ENCODE measurements around the gene KCNT2.
"Not testable (repeated sequence)": the region's sequence is repeated elsewhere in the genome, so short reads cannot be mapped to it uniquely, and the experiment has no call there.

The KCNT2 gene

DNA sequence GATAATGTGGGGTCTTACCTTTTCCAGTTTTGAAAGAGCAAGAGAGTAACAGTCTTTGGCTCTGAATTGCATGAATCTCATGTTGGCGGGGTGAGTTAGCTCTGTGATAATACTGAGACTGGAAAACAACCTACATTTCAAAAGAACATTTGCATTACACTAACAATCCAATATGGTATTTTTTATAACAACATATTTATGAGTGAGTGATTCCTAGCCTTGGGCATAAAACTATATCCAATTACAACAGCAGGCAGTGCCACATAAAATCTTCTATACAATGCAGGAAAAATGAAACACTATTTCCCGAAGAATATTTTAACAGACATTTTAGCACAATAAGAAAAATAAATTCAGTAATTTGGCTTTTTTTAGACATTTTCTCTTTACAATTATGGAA lies 303.0 kb downstream of the KCNT2 start:
- DNase-seq, result no peak

GRCh38 chr1:196302981-196303380 lies 305.3 kb downstream of the KCNT2 start:
- DNase-seq, result no peak

DNA sequence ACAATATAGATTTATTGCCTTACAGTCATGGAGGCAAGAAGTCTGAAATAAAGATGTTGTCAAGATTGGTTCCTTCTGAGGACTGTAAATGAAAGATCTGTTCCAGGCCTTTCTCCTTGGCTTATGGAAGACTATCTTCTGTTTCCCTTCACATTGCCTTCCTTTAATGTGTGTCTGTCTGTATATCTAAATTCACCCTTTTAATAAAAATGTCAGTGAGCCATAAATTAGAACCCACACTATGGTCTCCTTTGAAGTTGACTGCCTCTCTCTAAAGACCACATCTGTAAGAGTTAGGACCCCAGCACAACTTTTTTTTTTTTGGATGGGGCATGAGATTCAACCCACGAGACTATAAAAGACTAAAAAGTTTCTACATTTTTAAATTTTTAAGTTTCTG lies 305.8 kb downstream of the KCNT2 start:
- DNase-seq, result no peak

- DNase-seq, result no peak
Observed at GRCh38 chr1:196295766-196296165, 312.5 kb downstream of the KCNT2 start.

DNA sequence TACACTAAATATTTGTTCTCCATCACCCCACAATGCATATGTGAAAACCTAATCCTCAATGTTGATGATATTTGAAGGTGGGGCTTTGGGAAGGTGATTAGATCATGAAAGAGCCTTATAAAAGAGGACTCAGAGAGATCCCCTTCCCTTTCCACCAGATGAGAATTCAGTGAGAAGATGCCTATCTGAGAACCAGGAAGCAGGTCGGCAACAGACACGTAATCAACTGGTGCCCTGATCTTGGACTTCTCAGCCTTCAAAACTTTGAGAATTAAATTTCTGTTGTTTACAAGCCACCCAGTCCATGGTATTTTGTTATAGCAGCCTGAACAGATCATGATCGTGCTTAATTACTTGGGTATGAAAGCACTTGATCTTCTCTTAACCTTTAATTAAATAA lies 329.4 kb downstream of the KCNT2 start:
- DNase-seq, result no peak

DNA sequence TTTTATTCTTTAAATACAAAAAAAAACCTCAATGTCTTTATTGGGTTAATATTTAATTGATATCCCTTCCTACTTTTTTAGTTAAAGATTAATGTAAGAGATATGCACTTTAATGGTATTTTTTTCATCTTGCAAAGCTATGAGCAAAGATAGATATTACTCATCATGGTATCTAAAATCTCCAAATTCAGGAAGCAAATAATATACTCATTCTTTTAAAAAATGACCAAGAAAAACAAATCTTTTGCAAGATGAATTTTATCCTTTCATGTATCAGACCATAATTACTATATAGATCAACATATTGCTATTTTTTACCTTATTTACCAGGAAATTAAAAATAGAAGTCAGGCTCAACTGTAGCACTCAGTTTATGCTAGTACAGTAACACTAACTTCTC lies 330.4 kb downstream of the KCNT2 start:
- DNase-seq, result no peak

GRCh38 chr1:196271212-196271947 lies 336.9 kb downstream of the KCNT2 start:
- DNase-seq, result no peak

GRCh38 chr1:196263086-196263485 lies 345.2 kb downstream of the KCNT2 start:
- DNase-seq, result not testable (repeated sequence)

DNA sequence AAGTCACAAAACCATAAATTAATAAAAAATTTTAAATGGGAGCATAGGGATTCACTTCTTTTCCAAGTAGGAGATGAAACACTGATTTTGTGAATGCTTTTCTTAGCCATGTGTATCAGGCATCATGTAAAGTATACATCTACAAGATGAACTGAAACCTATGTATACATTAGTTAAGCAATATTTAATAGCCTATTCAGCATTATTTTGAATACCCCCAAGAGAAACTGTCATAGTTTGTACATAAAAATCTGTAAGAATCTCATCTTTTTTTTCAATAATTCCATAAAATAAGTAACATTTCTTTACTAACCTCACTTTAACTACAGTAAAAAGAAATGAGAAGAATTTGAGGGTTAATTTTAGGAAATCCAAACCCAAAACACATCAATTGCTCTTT lies 348.0 kb downstream of the KCNT2 start:
- no peak for DNase-seq

GRCh38 chr1:196259316-196259715 lies 348.9 kb downstream of the KCNT2 start:
- DNase-seq, result no peak

DNA sequence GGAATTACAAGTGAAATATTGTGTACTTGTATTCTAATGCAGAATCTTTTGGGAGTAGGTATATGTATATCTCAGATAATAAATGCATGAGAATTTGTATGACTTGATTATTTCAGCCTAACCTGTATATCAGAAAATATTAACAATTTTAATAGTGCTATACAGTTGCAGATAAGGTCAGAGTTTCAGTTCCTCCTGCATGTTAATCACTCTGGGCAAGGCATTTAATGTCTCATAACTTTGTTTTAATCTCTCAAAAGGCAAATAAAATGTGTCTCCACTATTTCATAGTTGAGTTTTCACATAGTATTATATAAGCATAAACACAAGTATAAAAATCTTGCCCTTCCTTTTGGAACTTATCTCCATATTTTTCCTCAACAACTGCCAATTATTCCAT lies 352.5 kb downstream of the KCNT2 start:
- no peak for DNase-seq

GRCh38 chr1:196229546-196229945 lies 378.7 kb downstream of the KCNT2 start:
- DNase-seq, result no peak

- no peak for DNase-seq
Observed at GRCh38 chr1:196214866-196215265, 393.4 kb downstream of the KCNT2 start.

DNA sequence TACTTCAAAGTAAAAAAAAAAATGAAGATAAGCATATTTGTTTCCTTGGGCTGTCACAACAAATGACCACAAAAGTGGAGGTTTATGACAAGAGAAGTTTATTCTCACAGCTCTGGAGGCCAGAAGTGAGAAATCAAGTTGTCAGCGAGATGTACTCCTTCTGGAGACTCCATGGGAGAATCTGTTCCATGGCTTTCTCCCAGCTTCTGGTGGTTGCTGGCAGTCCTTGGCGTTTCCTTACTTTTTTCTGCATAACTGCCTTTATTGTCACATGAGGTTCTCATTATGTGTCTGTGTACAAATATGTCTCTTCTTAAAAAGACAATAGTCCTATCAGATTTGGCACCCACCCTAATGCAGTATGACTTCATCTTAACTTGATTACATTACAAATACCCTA lies 398.3 kb downstream of the KCNT2 start:
- DNase-seq, result no peak

DNA sequence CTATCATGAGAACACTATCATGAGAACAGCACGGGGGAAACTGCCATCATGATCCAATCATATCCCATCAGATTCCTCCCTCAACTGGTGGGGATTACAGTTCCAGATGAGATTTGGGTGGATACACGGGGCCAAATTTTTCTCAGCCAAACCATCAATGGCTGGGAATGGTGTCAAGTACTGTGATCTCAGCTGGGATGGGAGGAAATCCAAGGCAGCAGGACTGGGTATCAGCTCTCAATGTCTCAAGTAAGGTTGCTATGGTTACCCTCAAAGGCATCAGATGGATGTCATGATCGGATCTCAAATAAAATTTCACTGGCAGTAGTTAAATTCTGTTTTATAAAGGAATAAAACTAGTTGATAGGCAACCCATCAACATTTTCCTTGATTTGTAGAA lies 399.0 kb downstream of the KCNT2 start:
- DNase-seq, result no peak

GRCh38 chr1:196207612-196208217 lies 400.5 kb downstream of the KCNT2 start:
- DNase-seq, result no peak

DNA sequence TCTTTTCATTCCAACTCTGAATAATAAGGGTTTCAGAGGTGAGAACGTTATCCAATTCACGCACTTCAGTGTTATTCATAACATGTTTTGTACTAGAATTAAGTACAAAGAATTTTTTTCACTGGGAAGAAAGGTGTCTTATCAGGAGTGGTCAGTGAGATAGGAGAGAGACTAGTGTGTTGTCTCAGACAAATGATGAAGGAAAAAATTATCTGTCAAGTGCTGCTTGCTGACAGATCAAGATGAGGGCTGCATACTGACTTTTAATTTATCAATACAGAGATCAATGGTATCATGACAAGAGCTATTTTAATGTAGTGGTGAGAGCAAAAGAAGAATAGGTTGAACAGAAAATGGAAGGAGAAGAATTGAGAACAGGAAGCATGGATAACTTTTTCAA lies 402.4 kb downstream of the KCNT2 start:
- DNase-seq, result no peak

DNA sequence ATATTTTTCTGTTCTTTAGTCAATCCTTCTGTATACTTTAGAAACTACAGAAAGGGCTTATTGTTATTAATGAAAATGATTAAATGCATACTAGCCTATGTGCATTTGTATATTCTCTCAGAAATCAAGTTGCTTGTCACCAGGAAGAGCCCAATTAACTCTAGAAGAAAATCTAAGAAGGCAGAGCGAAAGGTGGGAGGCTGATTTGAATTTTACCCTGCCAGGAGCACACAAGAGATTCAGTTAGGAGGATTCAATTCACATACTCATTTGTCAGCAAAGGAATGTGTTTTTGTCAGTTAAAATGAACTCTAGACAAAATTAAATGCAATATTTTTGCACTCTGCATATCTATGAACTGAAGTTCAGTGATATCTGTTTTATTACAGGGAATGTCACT lies 411.8 kb downstream of the KCNT2 start:
- DNase-seq, result no peak

GRCh38 chr1:196193896-196194559 lies 414.2 kb downstream of the KCNT2 start:
- no peak for DNase-seq

DNA sequence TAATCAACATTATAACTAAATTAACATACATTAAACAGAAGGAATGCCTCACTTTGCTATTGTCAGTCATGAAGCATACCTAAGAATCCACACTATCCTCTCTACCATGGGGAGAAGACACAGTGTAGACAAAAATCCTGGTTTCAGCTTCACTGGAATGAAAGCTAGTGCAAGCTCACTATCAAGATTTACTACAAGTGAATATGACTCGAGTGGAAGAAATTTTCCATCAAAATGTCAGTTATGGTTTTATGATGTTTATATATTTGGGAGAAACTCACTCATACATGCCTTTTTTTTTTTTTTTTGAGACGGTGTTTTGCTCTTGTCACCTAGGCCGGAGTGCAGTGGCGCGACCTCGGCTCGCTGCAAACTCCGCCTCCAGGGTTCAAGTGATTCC lies 424.3 kb downstream of the KCNT2 start:
- no peak for DNase-seq

DNA sequence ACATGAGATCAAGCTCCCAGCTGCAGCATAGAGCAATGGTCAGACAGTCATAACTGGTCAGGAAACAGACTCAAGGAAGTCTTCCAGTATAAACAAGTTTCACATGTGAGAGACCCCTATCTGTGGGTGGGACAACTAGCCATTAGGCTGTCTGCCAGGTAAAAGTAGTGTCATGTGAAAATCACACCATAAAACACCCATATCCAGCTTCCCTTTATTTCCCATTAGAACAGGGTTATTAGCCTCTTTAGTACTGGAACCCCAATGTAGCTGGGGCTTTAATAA lies 426.7 kb downstream of the KCNT2 start:
- no peak for DNase-seq

GRCh38 chr1:196180847-196181593 lies 427.2 kb downstream of the KCNT2 start:
- DNase-seq, result no peak

DNA sequence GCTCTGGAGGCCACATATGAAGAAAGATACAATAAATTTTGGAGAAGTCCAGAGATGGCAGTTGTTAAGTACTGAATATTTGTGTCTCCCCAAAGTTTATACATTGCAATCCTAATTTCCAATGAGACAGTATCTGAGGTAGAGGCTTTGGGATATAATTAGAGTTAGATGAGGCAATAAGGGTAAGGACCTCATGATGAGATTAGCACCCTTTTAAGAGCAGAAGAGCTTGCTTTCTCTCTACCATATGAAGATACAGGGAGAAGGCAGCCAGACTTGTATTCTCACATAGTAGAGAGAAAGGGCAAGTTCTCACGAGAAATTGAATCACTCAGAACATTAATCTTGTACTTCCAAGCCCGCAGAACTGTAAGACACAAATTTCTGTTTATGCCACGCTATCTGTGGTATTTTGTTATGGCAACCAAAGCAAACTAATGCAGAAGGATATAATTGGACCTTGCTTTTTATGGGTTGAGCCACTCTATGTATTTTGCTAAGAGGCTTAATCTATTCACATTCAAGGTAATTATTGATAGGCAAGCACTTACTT lies 430.1 kb downstream of the KCNT2 start:
- no peak for DNase-seq

Measured in stimulated activated CD4-positive, alpha-beta T cell treated with anti-CD3 and anti-CD28 coated beads, Interleukin-4, amount 100 ng/mL, for 4 hours (primary cell).